HEK293T (cell line): ENCODE data around the gene STEAP4.

Experiments
- BHLHE40 ChIP-seq: fragments of 450-650 bp; IDR thresholded peaks from 2 replicates; pipeline ENCODE4 v1.6.1; 2016; ENCODE audit warnings: mild to moderate bottlenecking, moderate library complexity, borderline replicate concordance
- CTBP1 ChIP-seq: fragments of 450-650 bp; IDR thresholded peaks from 2 replicates; pipeline ENCODE4 v1.6.1; 2016; ENCODE audit warnings: borderline replicate concordance
- FOXK2 ChIP-seq: fragments of 450-650 bp; IDR thresholded peaks from 2 replicates; pipeline ENCODE4 v1.6.1; 2016; ENCODE audit warnings: mild to moderate bottlenecking
- FOXM1 ChIP-seq: fragments of 450-650 bp; IDR thresholded peaks from 2 replicates; pipeline ENCODE4 v1.6.1; 2017; ENCODE audit warnings: mild to moderate bottlenecking, borderline replicate concordance
- HDGF ChIP-seq: fragments of 450-650 bp; IDR thresholded peaks from 2 replicates; pipeline ENCODE4 v1.6.1; 2017; ENCODE audit warnings: antibody characterized with exemption, borderline replicate concordance
- LEF1 ChIP-seq: fragments of 450-650 bp; IDR thresholded peaks from 2 replicates; pipeline ENCODE4 v1.6.1; 2017; ENCODE audit warnings: mild to moderate bottlenecking, borderline replicate concordance
- NFRKB ChIP-seq: fragments of 450-650 bp; IDR thresholded peaks from 2 replicates; pipeline ENCODE4 v1.6.1; 2016; ENCODE audit warnings: mild to moderate bottlenecking, moderate library complexity
- SUZ12 ChIP-seq: fragments of 450-650 bp; IDR thresholded peaks from 2 replicates; pipeline ENCODE4 v1.6.1; 2016; ENCODE audit warnings: mild to moderate bottlenecking
- TARDBP ChIP-seq: fragments of 450-650 bp; IDR thresholded peaks from 2 replicates; pipeline ENCODE4 v1.6.1; 2016
- ZNF384 ChIP-seq: fragments of 450-650 bp; IDR thresholded peaks from 2 replicates; pipeline ENCODE4 v1.6.1; 2016

- TF ChIP-seq BHLHE40 (no peak), FOXM1 (no peak), HDGF (no peak), LEF1 (no peak), SUZ12 (no peak), TARDBP (no peak), ZNF384 (no peak), NFRKB (no peak), CTBP1 (no peak), FOXK2 (no peak)
These were observed 27.4 kb downstream of the STEAP4 start for GRCh38 chr7:88279323-88279722.
